ENCODE data around the gene ALAS1.
"Not testable (repeated sequence)": the region's sequence is repeated elsewhere in the genome, so short reads cannot be mapped to it uniquely, and the experiment has no call there.

Gene ALAS1

DNA sequence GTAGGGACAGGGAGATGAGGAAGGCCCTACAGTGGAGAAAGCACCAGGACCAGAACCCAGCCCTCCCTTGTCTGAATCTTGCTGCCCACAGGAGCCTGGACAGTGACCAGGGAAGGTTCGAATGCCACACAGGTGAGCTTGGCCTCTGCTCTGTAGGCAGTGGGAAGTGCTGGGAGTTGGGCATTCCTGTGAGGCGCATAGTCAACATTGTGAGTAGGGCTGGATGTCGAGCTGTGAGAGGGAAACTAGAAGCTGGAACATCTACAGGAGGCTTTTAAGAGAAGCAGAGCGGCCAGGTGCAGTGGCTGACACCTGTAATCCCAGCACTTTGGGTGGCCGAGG lies 20.3 kb upstream of the ALAS1 start:
- DNase-seq = no peak

DNA sequence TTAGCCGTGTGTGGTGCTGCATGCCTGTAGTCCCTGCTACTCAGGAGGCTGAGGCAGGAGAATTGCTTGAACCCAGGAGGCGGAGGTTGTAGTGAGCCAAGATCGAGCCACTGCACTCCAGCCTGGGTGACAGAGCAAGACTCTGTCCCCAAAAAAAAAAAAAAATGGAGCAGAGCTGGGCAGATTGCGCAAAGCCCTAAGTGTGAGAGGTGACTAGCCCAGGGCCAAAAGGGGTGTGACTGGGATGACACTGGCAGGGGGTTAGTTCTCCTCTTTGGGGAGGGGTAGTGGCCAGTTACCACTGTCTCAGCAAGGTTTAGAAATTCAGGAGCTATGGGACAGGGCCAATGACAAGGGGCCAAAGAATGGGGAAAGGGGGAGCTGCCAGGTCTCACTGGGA lies 19.8 kb upstream of the ALAS1 start:
- DNase-seq = not testable (repeated sequence)

DNA sequence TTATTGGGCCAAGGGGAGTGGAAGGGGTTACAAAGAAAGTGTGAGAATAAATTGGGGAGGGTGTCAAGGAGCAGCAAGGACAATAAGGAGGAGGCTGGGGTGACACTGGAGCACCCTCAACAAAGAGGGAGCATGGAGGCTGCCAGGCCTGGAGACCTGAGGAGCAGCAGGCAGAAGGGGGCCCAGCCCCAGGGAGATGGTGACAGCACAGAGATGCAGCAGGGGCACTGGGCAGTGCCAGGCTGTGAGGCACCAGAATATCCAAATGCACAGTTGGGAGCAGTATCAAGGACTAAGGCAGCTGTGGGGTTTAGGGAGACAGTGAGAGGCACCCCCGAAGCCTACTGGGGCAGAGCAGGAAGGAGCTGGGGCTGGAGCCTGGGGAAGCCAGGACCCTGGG lies 19.4 kb upstream of the ALAS1 start:
- no peak for DNase-seq

DNA sequence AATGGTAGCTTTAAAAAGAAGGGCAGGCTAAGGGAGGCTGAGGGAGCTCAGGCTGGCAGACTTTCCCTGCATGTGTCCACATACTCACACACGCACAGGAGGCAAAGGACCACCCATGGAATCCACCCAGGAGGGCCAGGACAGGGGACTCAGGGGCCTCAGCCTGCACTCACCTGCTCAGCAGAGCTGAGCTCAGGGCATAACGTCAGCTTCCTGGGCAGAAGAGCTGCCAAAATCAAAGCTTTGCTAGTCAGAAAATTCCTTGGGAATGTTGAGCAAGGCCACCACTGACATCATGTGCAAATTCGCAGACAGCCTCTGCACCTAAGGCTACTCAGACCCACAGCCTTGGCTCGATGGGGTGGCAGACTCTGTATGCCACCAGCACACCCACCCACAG lies 16.4 kb upstream of the ALAS1 start:
- no peak for DNase-seq

- DNase-seq = no peak
Measured at GRCh38 chr3:52182196-52182595, 15.8 kb upstream of the ALAS1 start.

DNA sequence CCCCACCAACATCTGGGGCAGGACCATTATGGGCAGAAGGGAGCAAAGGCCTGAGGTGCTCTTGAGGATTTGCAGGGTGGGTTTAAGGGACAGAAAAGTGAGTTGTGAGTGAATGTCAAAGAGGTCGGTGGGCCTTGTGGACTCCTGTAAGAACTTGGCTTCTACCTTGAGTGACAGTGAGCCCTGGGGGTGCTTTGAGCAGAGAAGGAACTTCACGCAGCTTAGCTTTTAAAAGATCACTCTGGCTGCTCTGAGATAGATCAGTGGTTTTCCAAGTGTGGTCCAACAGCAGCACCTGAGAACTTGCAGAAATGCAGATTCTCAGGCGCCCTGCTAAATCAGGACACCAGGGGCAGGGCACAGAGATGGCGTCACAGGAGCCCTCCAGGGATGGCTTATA lies 15.3 kb upstream of the ALAS1 start:
- DNase-seq = no peak

- DNase-seq = no peak
Measured at GRCh38 chr3:52183786-52184445, 14.0 kb upstream of the ALAS1 start.

DNA sequence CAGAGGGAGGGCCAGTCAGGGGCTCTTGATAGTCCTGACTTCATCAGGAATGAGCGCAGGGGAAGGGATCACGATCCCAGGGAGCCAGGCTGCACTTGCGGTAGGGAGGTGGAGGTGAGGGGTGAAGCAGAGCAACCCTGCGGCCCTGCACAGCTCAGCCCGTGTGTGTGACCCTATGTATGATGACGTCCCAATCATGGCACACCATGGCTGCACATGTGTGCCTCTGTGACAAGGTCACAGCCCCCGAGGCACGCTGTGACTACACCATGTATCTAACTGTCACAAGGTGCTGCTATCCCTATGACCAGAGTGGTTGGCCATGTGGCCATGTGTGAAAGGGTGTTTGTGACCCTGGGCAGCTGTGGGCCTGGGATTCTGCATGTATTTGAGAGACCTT lies 13.3 kb upstream of the ALAS1 start:
- DNase-seq = no peak

- DNase-seq = no peak
Measured at GRCh38 chr3:52185311-52185710, 12.6 kb upstream of the ALAS1 start.

DNA sequence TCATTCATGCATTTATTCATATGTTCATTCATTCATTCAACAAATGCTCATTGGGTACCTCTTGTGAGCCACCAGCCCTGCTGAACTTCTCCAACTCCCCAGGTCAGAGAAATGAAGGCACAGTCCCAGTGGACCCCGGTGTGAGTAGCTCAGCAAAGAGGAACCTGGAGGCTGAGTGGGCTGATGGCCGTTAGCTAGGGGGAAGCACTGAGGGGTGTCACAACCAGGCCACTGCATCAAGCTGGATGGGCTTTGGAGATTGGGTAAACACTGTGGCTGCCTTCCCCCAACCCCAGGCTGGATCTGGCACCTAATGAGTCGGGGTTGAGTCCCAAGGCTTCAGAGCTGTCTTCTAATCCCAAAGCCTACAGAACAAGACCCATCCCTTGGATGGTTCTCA lies 12.1 kb upstream of the ALAS1 start:
- DNase-seq = no peak

DNA sequence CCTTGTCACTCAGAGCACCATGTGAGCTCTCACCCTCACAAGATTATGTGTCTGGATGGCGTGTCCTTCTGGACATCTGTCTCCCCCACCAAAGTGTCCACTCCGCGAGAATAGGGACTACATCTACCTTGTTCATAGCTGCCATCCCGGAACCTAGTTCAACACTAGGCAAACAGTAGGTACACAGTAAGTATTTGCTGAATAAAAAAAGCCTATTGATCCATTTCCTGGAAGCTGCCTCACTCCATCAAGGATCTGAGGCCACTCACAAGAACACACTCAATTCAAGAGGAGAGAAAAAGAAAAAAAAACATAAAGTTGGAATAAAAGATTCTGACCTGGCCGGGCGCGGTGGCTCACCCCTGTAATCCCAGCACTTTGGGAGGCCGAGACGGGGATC lies 11.2 kb upstream of the ALAS1 start:
- DNase-seq = no peak

DNA sequence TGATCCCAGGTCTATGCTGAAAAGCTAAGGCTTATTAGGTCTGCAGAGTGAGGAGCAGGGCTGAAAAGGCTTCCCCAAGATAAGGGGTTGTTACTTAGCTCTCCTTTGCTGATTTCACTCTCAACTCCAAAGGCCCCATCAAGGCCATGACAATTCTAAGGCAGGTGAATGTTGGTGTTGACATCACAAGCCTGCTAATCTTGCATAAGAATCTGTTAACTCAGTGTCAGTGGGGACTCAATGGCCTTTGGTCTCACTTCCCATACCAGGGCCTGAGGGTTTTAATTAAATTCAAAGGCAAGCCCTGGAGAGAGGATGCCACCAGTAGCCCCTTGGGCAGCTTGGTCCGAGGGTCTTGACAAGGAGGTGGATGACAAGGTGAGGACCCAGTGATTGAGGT lies 9.4 kb upstream of the ALAS1 start:
- no peak for DNase-seq

DNA sequence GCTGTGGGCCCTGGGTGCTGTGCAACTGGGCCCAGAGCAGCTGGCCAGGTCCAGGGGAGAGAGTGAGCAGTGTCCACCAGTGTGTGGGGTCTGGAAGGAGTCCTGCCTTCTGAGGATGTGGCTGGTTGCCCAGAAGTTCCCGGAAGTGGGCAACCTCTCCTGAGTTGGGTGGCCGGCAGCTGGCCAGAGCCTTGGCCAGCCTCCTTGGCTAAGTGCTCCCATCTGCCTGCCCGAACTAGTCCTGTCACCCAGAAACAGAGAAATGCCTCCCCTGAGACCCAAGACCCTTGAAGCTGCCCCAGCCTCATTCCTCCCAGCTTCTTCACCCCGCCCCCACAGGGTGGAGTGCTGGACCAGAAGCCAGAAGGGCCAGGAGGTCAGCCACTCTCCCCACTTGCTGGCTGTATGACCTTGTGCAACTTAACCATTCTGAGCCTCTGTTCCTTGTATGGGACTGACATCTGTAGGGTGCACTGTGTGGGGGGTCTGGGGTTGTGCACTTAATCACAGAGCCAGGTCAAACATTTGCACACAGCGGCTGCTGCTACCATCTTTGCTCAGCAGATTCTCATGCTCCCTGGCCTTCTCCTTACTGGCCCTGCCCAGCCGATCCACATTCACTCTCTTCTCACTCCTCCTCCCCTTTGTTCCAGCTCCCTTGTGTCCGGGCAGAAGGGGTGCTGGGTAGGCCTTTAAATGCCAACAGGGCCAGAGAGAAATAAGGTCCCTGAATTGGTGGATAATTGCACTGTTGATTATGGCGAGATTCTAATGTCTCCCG lies 7.5 kb upstream of the ALAS1 start:
- DNase-seq = no peak

DNA sequence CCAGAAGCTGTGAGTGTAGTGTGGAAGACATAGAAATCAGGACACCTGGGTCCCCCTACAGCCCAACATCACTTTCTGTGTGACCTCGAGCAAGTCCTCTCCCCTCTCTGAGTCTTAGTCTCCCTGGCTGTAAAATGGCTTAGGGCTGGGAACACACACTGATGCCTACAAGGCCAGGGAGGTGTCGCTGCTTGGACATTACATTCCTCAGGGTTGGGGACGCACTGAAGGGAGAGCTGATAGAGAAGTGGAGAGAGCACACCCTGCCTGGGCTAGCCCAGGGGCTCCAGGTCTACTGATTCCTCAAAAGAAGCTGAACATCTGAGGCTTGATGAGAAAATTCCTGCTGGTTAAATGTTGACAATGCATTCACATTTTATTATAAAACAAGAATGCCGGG lies 6.3 kb upstream of the ALAS1 start:
- no peak for DNase-seq

- no peak for DNase-seq
Measured at GRCh38 chr3:52193065-52193464, 4.9 kb upstream of the ALAS1 start.

GRCh38 chr3:52194485-52195290 lies 3.3 kb upstream of the ALAS1 start:
- no peak for DNase-seq

GRCh38 chr3:52195291-52195597 lies 2.7 kb upstream of the ALAS1 start:
- DNase-seq = no peak

DNA sequence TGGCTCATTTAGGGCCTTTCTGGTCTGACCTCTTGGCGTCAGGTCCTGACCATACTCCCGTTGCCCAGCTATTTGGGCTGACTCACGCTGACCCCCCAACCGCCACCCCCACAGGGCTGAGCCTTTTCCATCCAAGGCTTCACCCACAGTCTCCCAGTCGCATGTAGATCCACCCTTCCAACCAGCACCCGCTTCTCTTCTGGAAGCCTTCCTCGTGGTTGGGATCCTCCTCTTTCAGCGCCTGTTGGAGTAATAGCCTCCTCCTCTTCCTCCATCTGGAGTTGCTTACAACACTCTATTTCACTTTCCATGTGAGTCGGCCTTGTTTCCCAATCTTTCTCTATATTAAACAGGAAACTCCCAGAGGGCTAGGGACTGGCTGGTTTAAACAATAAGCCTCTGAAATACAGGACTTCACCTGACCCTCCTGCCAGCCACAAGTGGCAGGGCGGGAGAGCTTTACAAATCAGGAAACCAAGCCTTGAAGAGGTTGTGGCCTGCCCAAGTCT lies 2.1 kb upstream of the ALAS1 start:
- no peak for DNase-seq

DNA sequence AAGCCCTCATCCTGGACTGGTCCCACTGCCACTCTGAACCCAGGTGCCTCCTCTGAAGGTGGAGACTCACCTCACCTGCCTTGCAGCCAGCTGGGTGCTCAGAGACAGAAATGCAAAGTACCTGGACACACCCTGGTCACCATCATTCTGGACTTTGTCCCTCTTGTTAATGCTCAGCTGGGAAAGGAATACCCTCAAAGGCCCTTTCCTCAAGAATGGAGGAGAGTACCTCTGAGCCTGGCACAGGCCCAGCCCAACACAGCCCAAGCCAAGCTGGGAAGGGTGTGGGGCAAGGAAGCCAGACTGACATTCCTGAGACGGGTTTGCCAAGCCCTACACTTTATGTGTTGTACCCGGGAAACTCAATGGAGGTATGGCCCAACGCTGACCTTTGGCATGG lies 983 bp upstream of the ALAS1 start:
- DNase-seq = no peak

GRCh38 chr3:52197499-52197841 lies 490 bp upstream of the ALAS1 start:
- no peak for DNase-seq

GRCh38 chr3:52198643-52199608 lies 966 bp downstream of the ALAS1 start:
- DNase-seq = no peak

DNA sequence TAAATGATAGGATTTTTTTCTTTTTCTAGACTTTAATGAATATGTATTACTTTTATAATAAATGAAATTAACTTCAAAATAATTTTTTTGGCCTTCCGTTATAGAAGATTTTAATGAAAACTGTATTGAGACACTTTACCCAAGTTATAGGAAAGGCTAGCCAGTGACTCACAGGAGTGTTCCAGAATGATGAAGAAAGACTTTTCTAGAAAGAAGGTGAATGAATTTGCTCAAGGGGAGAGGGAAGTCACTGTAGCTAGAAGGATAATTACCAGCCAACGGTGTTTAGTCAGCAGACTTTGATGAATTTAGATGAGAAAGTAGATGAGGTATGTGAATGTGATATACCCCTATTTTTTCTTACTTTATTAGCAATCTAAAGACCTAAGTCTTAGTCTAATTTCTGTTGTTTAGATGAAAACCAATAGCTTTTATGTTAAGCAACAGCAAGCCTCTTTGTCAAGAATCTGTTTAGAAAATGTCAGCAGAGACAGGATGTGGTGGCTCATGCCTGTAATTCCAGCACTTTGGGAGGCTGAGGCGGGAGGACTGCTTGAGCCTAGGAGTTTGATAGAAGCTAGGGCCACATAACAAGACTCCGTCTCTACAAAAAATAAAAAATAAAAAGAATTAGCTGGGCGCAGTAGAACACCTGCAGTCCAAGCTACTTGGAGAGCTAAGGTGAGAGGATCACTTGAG lies 3.2 kb downstream of the ALAS1 start:
- DNase-seq = no peak
